Peyer's patch (tissue), 4 donors: ENCODE data around the gene MAP7D1. TPM values are rescaled to one million over a fixed set of nuclear protein-coding genes. Genes with fewer than 3 reads are reported as not detected.

Experiments
- DNase-seq, 3 donors: peaks; one replicate each; pipeline ENCODE4 v3.0.0-alpha.2; 2017 to 2019
- H3K27ac ChIP-seq, 4 donors: fragments of 200-600 bp; sonication (generic); one replicate each; pipeline ENCODE4 v1.5.1; 2016 to 2019
- H3K27me3 ChIP-seq, 2 donors: fragments of 200-600 bp; sonication (generic); one replicate each; pipeline ENCODE4 v1.5.1; 2019
- H3K36me3 ChIP-seq, 3 donors: fragments of 200-600 bp; sonication (generic); one replicate each; pipeline ENCODE4 v1.5.1; 2016 to 2019
- H3K4me1 ChIP-seq, 4 donors: fragments of 200-600 bp; sonication (generic); one replicate each; pipeline ENCODE4 v1.5.1; 2016 to 2019
- H3K4me3 ChIP-seq, 4 donors: fragments of 200-600 bp; sonication (generic); 1 replicate in 3 of 4; 2 replicates in 1 of 4; pipeline ENCODE4 v1.5.1; 2016 to 2019; ENCODE audit warnings: mild to moderate bottlenecking in 1 of 4
- H3K9me3 ChIP-seq, 4 donors: fragments of 200-600 bp; sonication (generic); one replicate each; pipeline ENCODE4 v1.5.1; 2016 to 2019; ENCODE audit warnings: mild to moderate bottlenecking in 1 of 4
- CTCF ChIP-seq, 6 experiments: fragments of 450-650 bp in 4 of 6; fragments of 200-600 bp in 2 of 6; sonication (generic) in 1 of 6; IDR thresholded peaks; one replicate each; pipeline ENCODE4 v1.5.1; 2017 to 2019; ENCODE audit warnings: antibody characterized with exemption in 6 of 6, mild to moderate bottlenecking in 3 of 6, moderate library complexity in 1 of 6
- POLR2A ChIP-seq, 2 donors: fragments of 450-650 bp; IDR thresholded peaks; one replicate each; pipeline ENCODE4 v1.5.1; 2017; ENCODE audit warnings: antibody characterized with exemption in 2 of 2, mild to moderate bottlenecking in 2 of 2, moderate library complexity in 2 of 2
- total RNA-seq, 4 donors: library from RNA; depleted of rRNA; stranded (reverse); fragments of >200 nt; gene quantifications; one replicate each; pipeline ENCODE4 v1.1.0, GENCODE V29; 2016

Gene MAP7D1
- total RNA-seq, 4 donors from 2014 or later, result 38.2 to 62.7 (median 46.4) TPM

- H3K4me3 ChIP-seq, result peak overlapping the region in 2 of 4 donors; percentile 21 to 29
- H3K4me1 ChIP-seq, result peaks cover 4 to 44% (median 33%) of the 10 kb centered on the region in 4 donors
- H3K36me3 ChIP-seq, result no peaks in the 10 kb centered on the region
- no peaks in the 10 kb centered on the region for H3K27me3 ChIP-seq
- no peaks in the 10 kb centered on the region for H3K9me3 ChIP-seq
- TF ChIP-seq POLR2A (IDR thresholded peaks at IDR 0.05) (no peak), CTCF (IDR thresholded peaks at IDR 0.05) (no peak)
- no peak for DNase-seq
- H3K27ac ChIP-seq, result peak overlapping the region; percentile 88 to 92 (median 88)
These were observed 4.7 kb upstream of the MAP7D1 start for GRCh38 chr1:36151134-36151844.

GRCh38 chr1:36151845-36152203, 4.1 kb upstream of the MAP7D1 start:
- DNase-seq, result peak in 2 of 3 donors; percentile 79 to 81
- H3K27me3 ChIP-seq, result no peaks in the 10 kb centered on the region
- peaks cover 4 to 44% (median 33%) of the 10 kb centered on the region in 4 donors for H3K4me1 ChIP-seq
- H3K9me3 ChIP-seq, result no peaks in the 10 kb centered on the region
- no peaks in the 10 kb centered on the region for H3K36me3 ChIP-seq
- TF ChIP-seq CTCF (IDR thresholded peaks at IDR 0.05) (no peak), POLR2A (IDR thresholded peaks at IDR 0.05) (no peak)
- peak overlapping the region; percentile 88 to 92 (median 88) for H3K27ac ChIP-seq
- H3K4me3 ChIP-seq, result no peak overlapping the region

GRCh38 chr1:36153476-36153875, 2.5 kb upstream of the MAP7D1 start:
- no peak overlapping the region for H3K4me3 ChIP-seq
- TF ChIP-seq CTCF (IDR thresholded peaks at IDR 0.05), result no peak
- TF ChIP-seq POLR2A (IDR thresholded peaks at IDR 0.05), result no peak
- no peaks in the 10 kb centered on the region for H3K27me3 ChIP-seq
- H3K4me1 ChIP-seq, result peaks cover 0 to 46% (median 43%) of the 10 kb centered on the region in 4 donors
- no peaks in the 10 kb centered on the region for H3K36me3 ChIP-seq
- H3K27ac ChIP-seq, result no peak overlapping the region
- H3K9me3 ChIP-seq, result no peaks in the 10 kb centered on the region
- no peak for DNase-seq

- Histone ChIP-seq H3K27ac (peak overlapping the region in 1 of 4 donors; percentile 97), H3K4me3 (no peak overlapping the region), H3K9me3 (no peaks in the 10 kb centered on the region), H3K27me3 (no peaks in the 10 kb centered on the region), H3K4me1 (peaks cover 0 to 51% (median 48%) of the 10 kb centered on the region in 4 donors), H3K36me3 (no peaks in the 10 kb centered on the region)
- no peak for DNase-seq
- TF ChIP-seq POLR2A (IDR thresholded peaks at IDR 0.05) (no peak), CTCF (IDR thresholded peaks at IDR 0.05) (no peak)
These were observed 1.6 kb upstream of the MAP7D1 start for GRCh38 chr1:36154335-36154734.

GRCh38 chr1:36154765-36155407, 1.1 kb upstream of the MAP7D1 start:
- no peaks in the 10 kb centered on the region for H3K27me3 ChIP-seq
- no peaks in the 10 kb centered on the region for H3K9me3 ChIP-seq
- no peaks in the 10 kb centered on the region for H3K36me3 ChIP-seq
- peak overlapping the region; percentile 97 to 100 (median 98) for H3K27ac ChIP-seq
- H3K4me3 ChIP-seq, result peak overlapping the region; percentile 98 to 100 (median 99)
- no peak for DNase-seq
- peaks cover 0 to 54% (median 51%) of the 10 kb centered on the region in 4 donors for H3K4me1 ChIP-seq
- TF ChIP-seq CTCF (IDR thresholded peaks at IDR 0.05) (no peak), POLR2A (IDR thresholded peaks at IDR 0.05) (no peak)
